Measurements from ENCODE around the gene EHMT1. TPM values are rescaled to one million over a fixed set of nuclear protein-coding genes. Genes with fewer than 3 reads are reported as not detected.

The EHMT1 gene
- total RNA-seq, 1 donor from 2014 or later, result 40.8 TPM

DNA sequence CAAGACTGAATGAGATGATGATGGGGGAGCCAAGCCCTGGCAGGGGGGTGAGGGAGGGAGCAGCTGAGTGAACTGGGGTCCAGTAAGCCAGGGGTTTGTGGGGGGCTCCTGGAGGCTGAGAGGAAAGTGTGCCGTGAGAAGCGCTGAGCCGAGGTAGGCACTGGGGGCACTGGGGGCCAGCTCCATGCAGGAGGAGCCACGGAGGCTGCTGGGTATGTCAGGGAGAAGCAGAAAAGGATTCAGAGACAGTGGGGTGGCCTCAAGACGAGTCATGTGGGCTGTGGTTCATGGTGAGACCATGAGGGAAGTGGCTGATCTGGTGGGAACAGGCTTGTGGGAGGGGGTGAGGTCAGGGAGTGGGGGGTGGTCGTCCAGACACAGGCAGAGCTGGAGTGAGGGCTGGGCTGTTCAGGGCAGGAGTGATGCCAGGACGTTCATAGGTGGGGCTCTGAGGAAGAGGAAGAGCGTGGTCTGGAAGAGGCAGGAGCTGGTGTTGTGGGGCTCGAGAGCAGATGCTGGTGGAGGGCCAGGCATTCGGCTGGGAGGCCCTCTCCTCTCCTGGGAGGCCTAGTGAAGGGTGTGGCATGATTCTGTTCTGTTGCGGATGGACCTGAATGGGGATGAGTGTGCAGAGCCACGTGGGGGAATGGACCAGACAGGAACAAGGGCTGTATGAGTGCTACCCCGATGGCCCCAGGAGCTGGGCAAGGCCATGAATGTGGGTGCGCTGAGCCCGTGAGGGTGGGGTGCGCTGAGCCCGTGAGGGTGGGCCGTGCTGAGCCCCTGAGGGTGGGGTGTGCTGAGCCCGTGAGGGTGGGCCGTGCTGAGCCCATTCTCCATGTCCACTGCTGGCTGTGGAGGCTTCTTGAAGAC is 166.1 kb downstream of the EHMT1 start:
- H3K4me3 ChIP-seq (ENCODE audit: low read depth, low read length), result no peak overlapping the region
- TF ChIP-seq, protein P1, sequence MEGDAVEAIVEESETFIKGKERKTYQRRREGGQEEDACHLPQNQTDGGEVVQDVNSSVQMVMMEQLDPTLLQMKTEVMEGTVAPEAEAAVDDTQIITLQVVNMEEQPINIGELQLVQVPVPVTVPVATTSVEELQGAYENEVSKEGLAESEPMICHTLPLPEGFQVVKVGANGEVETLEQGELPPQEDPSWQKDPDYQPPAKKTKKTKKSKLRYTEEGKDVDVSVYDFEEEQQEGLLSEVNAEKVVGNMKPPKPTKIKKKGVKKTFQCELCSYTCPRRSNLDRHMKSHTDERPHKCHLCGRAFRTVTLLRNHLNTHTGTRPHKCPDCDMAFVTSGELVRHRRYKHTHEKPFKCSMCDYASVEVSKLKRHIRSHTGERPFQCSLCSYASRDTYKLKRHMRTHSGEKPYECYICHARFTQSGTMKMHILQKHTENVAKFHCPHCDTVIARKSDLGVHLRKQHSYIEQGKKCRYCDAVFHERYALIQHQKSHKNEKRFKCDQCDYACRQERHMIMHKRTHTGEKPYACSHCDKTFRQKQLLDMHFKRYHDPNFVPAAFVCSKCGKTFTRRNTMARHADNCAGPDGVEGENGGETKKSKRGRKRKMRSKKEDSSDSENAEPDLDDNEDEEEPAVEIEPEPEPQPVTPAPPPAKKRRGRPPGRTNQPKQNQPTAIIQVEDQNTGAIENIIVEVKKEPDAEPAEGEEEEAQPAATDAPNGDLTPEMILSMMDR (conservative IDR thresholded peaks at IDR 0.05; ENCODE audit: low read depth, low read length), result no peak
- no peak for DNase-seq (ENCODE audit: low read depth)

DNA sequence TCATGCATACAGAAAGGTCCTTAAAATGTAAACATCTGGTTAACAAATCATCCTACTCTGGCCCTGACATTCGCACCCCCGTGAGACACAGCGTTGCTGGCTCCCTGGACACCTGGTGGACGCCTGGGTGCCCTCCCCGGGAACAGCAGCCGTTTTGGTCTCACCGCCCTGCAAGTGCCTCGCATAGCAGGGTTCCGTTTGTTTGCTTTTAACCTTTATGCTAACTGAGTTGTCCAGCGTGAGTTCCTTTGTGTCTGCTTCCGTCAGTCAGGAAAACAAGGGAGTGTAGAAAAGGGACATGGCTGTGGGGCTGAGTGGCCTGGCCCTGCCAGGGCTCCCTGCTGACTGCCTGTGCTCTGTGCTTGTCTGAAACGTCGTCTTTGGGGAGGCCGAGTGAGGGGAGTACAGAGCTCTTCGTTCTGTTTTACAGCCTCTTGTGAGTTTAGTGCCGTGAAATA is 166.9 kb downstream of the EHMT1 start:
- no peak for DNase-seq (ENCODE audit: low read depth)
- TF ChIP-seq, protein P1 (conservative IDR thresholded peaks at IDR 0.05; ENCODE audit: low read depth, low read length), result no peak

GRCh38 chr9:137786511-137786920 is 167.7 kb downstream of the EHMT1 start:
- no peak for DNase-seq (ENCODE audit: low read depth)
- TF ChIP-seq, protein P1 (conservative IDR thresholded peaks at IDR 0.05; ENCODE audit: low read depth, low read length), result no peak
- H3K4me3 ChIP-seq (ENCODE audit: low read depth, low read length), result no peak overlapping the region

More for the DNA sequence above, 166.9 kb downstream of the EHMT1 start:
- no peak overlapping the region for H3K4me3 ChIP-seq (ENCODE audit: low read depth, low read length)

- H3K4me3 ChIP-seq (ENCODE audit: low read depth, low read length), result no peak overlapping the region
- TF ChIP-seq, protein P1 (conservative IDR thresholded peaks at IDR 0.05; ENCODE audit: low read depth, low read length), result no peak
- no peak for DNase-seq (ENCODE audit: low read depth)
Measured at GRCh38 chr9:137787381-137787780, 168.6 kb downstream of the EHMT1 start.

- TF ChIP-seq, protein P1 (conservative IDR thresholded peaks at IDR 0.05; ENCODE audit: low read depth, low read length), result no peak
- DNase-seq (ENCODE audit: low read depth), result no peak
Measured at GRCh38 chr9:137787786-137788505, 169.1 kb downstream of the EHMT1 start.

DNA sequence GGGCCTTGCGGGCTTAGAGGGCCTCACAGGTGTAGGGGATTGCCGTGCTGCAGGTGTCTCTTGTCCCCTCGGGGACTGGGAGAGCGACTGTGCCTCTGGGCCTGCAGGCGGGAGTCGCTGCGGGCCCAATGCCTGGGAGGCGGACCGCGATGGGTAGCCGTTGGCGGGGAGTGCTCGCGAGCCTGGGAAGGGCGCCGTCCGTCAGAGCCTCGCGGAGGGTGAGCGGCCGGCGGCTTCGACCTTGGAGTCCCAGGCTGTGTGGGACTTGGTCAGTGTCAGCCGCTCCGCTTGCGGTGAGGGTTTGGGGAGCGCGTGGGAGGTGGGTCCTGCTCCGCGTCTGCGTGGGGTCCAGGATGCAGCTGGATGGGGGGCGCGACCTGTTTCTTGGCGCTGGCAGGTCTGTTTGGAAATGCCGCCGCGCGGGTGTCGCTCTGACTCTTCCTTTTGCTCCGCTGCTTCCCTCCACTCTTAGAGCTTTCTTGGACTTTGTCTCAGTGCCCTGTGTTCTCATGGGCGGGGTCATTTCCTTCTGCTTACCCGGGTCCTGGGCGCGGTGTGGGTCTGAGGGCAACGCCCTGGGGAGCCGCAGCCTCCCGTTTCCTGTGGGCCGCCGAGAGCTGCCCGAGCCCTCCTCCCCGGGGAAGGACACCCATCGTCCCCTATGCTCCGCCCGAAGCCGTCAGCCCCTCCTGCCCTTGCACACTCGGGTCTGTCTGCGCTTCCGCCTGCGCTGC is 169.9 kb downstream of the EHMT1 start:
- TF ChIP-seq, protein P1 (conservative IDR thresholded peaks at IDR 0.05; ENCODE audit: low read depth, low read length), result no peak
- H3K4me3 ChIP-seq (ENCODE audit: low read depth, low read length), result peak overlapping the region; percentile 24

More at GRCh38 chr9:137787786-137788505, 169.1 kb downstream of the EHMT1 start:
- no peak overlapping the region for H3K4me3 ChIP-seq (ENCODE audit: low read depth, low read length)

More for the DNA sequence above, 169.9 kb downstream of the EHMT1 start:
- no peak for DNase-seq (ENCODE audit: low read depth)

All from epithelial cell of proximal tubule (primary cell).